SK-N-SH (cell line): Measurements from ENCODE around the gene SELENOH. TPM values are rescaled to one million over a fixed set of nuclear protein-coding genes. Genes with fewer than 3 reads are reported as not detected.
"Not testable (repeated sequence)": the region's sequence is repeated elsewhere in the genome, so short reads cannot be mapped to it uniquely, and the experiment has no call there.

Experiments used
- CTCF ChIA-PET: fragments of 300-600, 350-600 bp; formaldehyde crosslinking; extraction: SDS; loops from one replicate; lab custom pipeline; 2021; lab: Yijun Ruan, JAX
- POLR2A ChIA-PET: fragments of 350-600 bp; sonication (Branson Sonifier 250); formaldehyde crosslinking; extraction: SDS; loops from one replicate; lab custom pipeline; 2020; ENCODE audit warnings: antibody characterized with exemption, inconsistent platforms; lab: Yijun Ruan, JAX
- DNase-seq: peaks from one replicate; pipeline ENCODE4 v3.0.0; 2012
- H2AFZ ChIP-seq: fragments of 200-600 bp; sonication (generic); 2 replicates; pipeline ENCODE4 v1.8.1; 2016; ENCODE audit warnings: antibody characterized with exemption, mild to moderate bottlenecking, low read depth
- H3F3A ChIP-seq: fragments of 200-600 bp; sonication (generic); replicated peaks from 2 replicates; pipeline ENCODE3; 2016; ENCODE audit warnings: antibody characterized with exemption, mild to moderate bottlenecking; ENCODE audit not compliant: insufficient read depth
- H3K27ac ChIP-seq, 2 experiments: fragments of 200-500 bp in 1 of 2; fragments of 200-600 bp in 1 of 2; sonication (Bioruptor generic) in 1 of 2; sonication (generic), shearing (Covaris generic) in 1 of 2; 2 replicates each; pipeline versions ENCODE4 v1.5.1 to v1.6.1; 2014 to 2016; ENCODE audit warnings: low read depth in 2 of 2, inconsistent platforms in 1 of 2, low read length in 1 of 2, mild to moderate bottlenecking in 1 of 2, mixed read lengths in 1 of 2
- H3K27me3 ChIP-seq: fragments of 200-600 bp; sonication (generic), shearing (Covaris generic); 2 replicates; pipeline ENCODE4 v1.6.1; 2016; ENCODE audit warnings: mixed run types; ENCODE audit not compliant: insufficient read depth
- H3K36me3 ChIP-seq, 2 experiments: fragments of 200-500 bp in 1 of 2; fragments of 200-600 bp in 1 of 2; sonication (Bioruptor generic) in 1 of 2; sonication (generic) in 1 of 2; replicated peaks in 1 of 2; 2 replicates each; pipeline versions ENCODE3 to v1.5.1; 2014 to 2016; ENCODE audit warnings: low read length in 1 of 2, mild to moderate bottlenecking in 1 of 2; ENCODE audit not compliant: insufficient read depth in 2 of 2, control insufficient read depth in 1 of 2
- H3K4me1 ChIP-seq, 2 experiments: fragments of 200-500 bp in 1 of 2; fragments of 200-600 bp in 1 of 2; sonication (Bioruptor generic) in 1 of 2; sonication (generic), shearing (Covaris generic) in 1 of 2; 2 replicates each; pipeline versions ENCODE4 v1.5.1 to v1.6.1; 2014 to 2016; ENCODE audit warnings: low read depth in 1 of 2, low read length in 1 of 2, mixed run types in 1 of 2; ENCODE audit not compliant: insufficient read depth in 2 of 2, control insufficient read depth in 1 of 2
- H3K4me2 ChIP-seq: fragments of 200-600 bp; sonication (generic), shearing (Covaris generic); 2 replicates; pipeline ENCODE4 v1.6.1; 2017; ENCODE audit warnings: mixed run types
- H3K4me3 ChIP-seq, 2 experiments: fragments of 200-500 bp in 1 of 2; fragments of 200-600 bp in 1 of 2; sonication (Bioruptor generic) in 1 of 2; sonication (generic), shearing (Covaris generic) in 1 of 2; 2 replicates each; pipeline versions ENCODE4 v1.5.1 to v1.8.1; 2014 to 2016; ENCODE audit warnings: low read depth in 2 of 2, inconsistent platforms in 1 of 2, low read length in 1 of 2, mild to moderate bottlenecking in 1 of 2, mixed read lengths in 1 of 2, moderate library complexity in 1 of 2
- H3K79me2 ChIP-seq: fragments of 200-600 bp; sonication (generic); 2 replicates; pipeline ENCODE4 v1.8.1; 2017; ENCODE audit warnings: mild to moderate bottlenecking; ENCODE audit not compliant: insufficient read depth
- H3K9ac ChIP-seq: fragments of 200-600 bp; sonication (generic); 2 replicates; pipeline ENCODE4 v1.6.1; 2017; ENCODE audit warnings: mixed run types
- H3K9me2 ChIP-seq: fragments of 200-600 bp; sonication (generic); 2 replicates; pipeline ENCODE4 v1.6.1; 2017; ENCODE audit warnings: mixed run types
- H3K9me3 ChIP-seq: fragments of 200-600 bp; sonication (generic); 2 replicates; pipeline ENCODE4 v1.6.1; 2017; ENCODE audit warnings: mixed run types, mild to moderate bottlenecking, moderate library complexity
- H4K20me1 ChIP-seq: fragments of 200-600 bp; sonication (generic); 2 replicates; pipeline ENCODE4 v1.6.1; 2017; ENCODE audit warnings: mild to moderate bottlenecking, mixed run types; ENCODE audit not compliant: insufficient read depth
- EZH2phosphoT487 ChIP-seq: fragments of 200-600 bp; sonication (generic); IDR thresholded peaks from 2 replicates; pipeline ENCODE4 v1.6.1; 2017; ENCODE audit warnings: low read depth, mixed run types, mild to moderate bottlenecking, antibody characterized with exemption, moderate library complexity, borderline replicate concordance
- FOSL2 ChIP-seq: IDR thresholded peaks from 2 replicates; pipeline ENCODE4 v1.4.0; 2012; ENCODE audit warnings: low read depth, mild to moderate bottlenecking, moderate library complexity, borderline replicate concordance
- FOXJ3 ChIP-seq: sonication (generic); formaldehyde crosslinking; IDR thresholded peaks from 2 replicates; pipeline ENCODE4 v1.5.1; 2020; ENCODE audit warnings: mild to moderate bottlenecking, missing genetic modification reagents
- GATA2 ChIP-seq: sonication (generic); formaldehyde crosslinking; IDR thresholded peaks from 2 replicates; pipeline ENCODE4 v1.5.0; 2020; ENCODE audit warnings: mild to moderate bottlenecking, missing genetic modification reagents
- JUND ChIP-seq: IDR thresholded peaks from 2 replicates; pipeline ENCODE4 v1.4.0; 2012
- MAX ChIP-seq: IDR thresholded peaks from 2 replicates; pipeline ENCODE4 v1.4.0; 2012; ENCODE audit warnings: low read depth
- MXI1 ChIP-seq: IDR thresholded peaks from 2 replicates; pipeline ENCODE4 v1.6.1; 2012; ENCODE audit warnings: mild to moderate bottlenecking, low read depth, low read length, improper control_type of control experiment
- NFIC ChIP-seq: IDR thresholded peaks from 2 replicates; pipeline ENCODE4 v1.4.0; 2012; ENCODE audit warnings: borderline replicate concordance
- NRF1 ChIP-seq: IDR thresholded peaks from 2 replicates; pipeline ENCODE4 v1.6.1; 2012; ENCODE audit warnings: low read depth, mild to moderate bottlenecking, low read length
- RCOR1 ChIP-seq: fragments of 150-350 bp; IDR thresholded peaks from 2 replicates; pipeline ENCODE4 v1.6.1; 2017; ENCODE audit warnings: antibody characterized with exemption, low read length
- RFX5 ChIP-seq: IDR thresholded peaks from 2 replicates; pipeline ENCODE4 v1.6.1; 2012; ENCODE audit warnings: mild to moderate bottlenecking, improper control_type of control experiment, low read length
- TCF12 ChIP-seq: IDR thresholded peaks from 2 replicates; pipeline ENCODE4 v1.4.0; 2012
- TEAD4 ChIP-seq: IDR thresholded peaks from 2 replicates; pipeline ENCODE4 v1.4.0; 2012; ENCODE audit warnings: mild to moderate bottlenecking, borderline replicate concordance; ENCODE audit not compliant: insufficient read depth
- YY1 ChIP-seq: IDR thresholded peaks from 2 replicates; pipeline ENCODE4 v1.4.0; 2012; ENCODE audit warnings: low read depth, mild to moderate bottlenecking
- WGBS: methylation state at CpG from one replicate; pipeline ENCODE4 v1.1.6; 2017; ENCODE audit warnings: low lambda C conversion rate; 5-methylcytosine and 5-hydroxymethylcytosine counted together
- polyA plus RNA-seq, 3 experiments: library from polyadenylated mRNA; depleted of rRNA; stranded (reverse); fragments of >200 nt; gene quantifications; 2 replicates each; pipeline ENCODE4 v1.2.3, GENCODE V29; 2012
- TF ChIP-seq, protein P1 (sequence below): IDR thresholded peaks from 2 replicates; pipeline ENCODE4 v1.4.0; 2012; ENCODE audit warnings: low read depth, borderline replicate concordance
- TF ChIP-seq, protein P2 (sequence below): IDR thresholded peaks from 2 replicates; pipeline ENCODE4 v1.4.0; 2012; ENCODE audit warnings: low read depth, borderline replicate concordance

Gene SELENOH
- polyA plus RNA-seq, 1 of the 3 experiments (the other 2 are of a cell fraction): 333 TPM

- Histone ChIP-seq H3K4me1 (peaks cover 14 to 20% of the 10 kb centered on the region in 2 experiments; a peak in 3 of 4 replicates), H3K27ac (no peak overlapping the region), H3K9me3 (no peaks in the 10 kb centered on the region), H3F3A (no peaks in the 10 kb centered on the region), H2AFZ (no peak overlapping the region), H3K79me2 (peaks cover 82% of the 10 kb centered on the region), H3K9ac (peak overlapping the region; percentile 89; the same call in 1 of the 2 replicates), H3K4me2 (peak overlapping the region; percentile 84), H3K36me3 (peaks cover 0 to 7% of the 10 kb centered on the region in 2 experiments), H4K20me1 (no peaks in the 10 kb centered on the region), H3K9me2 (no peaks in the 10 kb centered on the region), H3K27me3 (no peaks in the 10 kb centered on the region), H3K4me3 (peak overlapping the region; percentile 94 to 98)
- WGBS: 90% methylated on average over 2 of the region's 2 CpGs
- ChIA-PET CTCF (interaction anchor here (1.0 to 2.0 kb wide), 3 partner anchors 23 to 146 kb away, joined by 3 to 6 read pairs (median 5); partner anchors contain the start of gene UBE2L6), POLR2A (no interaction called here)
- no peak for TF ChIP-seq TCF12
- TF ChIP-seq JUND: no peak
- DNase-seq: no peak
Observed at GRCh38 chr11:57713835-57714234, 27.5 kb upstream of the SELENOH start.

GRCh38 chr11:57716726-57717125 is 24.6 kb upstream of the SELENOH start:
- H3K4me3 ChIP-seq, H2AFZ ChIP-seq, H3F3A ChIP-seq, H3K27me3 ChIP-seq, H3K9me3 ChIP-seq, DNase-seq, H3K9ac ChIP-seq, H4K20me1 ChIP-seq, H3K9me2 ChIP-seq, H3K4me2 ChIP-seq, POLR2A ChIA-PET, H3K27ac ChIP-seq, H3K4me1 ChIP-seq, CTCF ChIA-PET: not testable (repeated sequence)
- Histone ChIP-seq H3K79me2 (peaks cover 82% of the 10 kb centered on the region), H3K36me3 (peaks cover 0 to 14% of the 10 kb centered on the region in 2 experiments)
- WGBS: no CpG with 5 or more reads among the region's 34 CpGs

GRCh38 chr11:57727185-57727584 is 14.1 kb upstream of the SELENOH start:
- no peak overlapping the region for H3K9ac ChIP-seq
- no peak overlapping the region for H3K4me3 ChIP-seq
- peaks cover 13% of the 10 kb centered on the region; the same call in 1 of the 2 replicates for H4K20me1 ChIP-seq
- H3K4me1 ChIP-seq: no peaks in the 10 kb centered on the region
- H3K27ac ChIP-seq: no peak overlapping the region
- no peak overlapping the region for H3K4me2 ChIP-seq
- H3F3A ChIP-seq: peaks cover 6% of the 10 kb centered on the region
- peaks cover 5 to 17% of the 10 kb centered on the region in 2 experiments for H3K36me3 ChIP-seq
- CTCF ChIA-PET: interaction anchor here (0.7 to 1.5 kb wide), 2 partner anchors 17 to 74 kb away, joined by 3 to 5 read pairs; no protein-coding TSS in a partner anchor
- 71% methylated on average over 2 of the region's 2 CpGs for WGBS
- peaks cover 95% of the 10 kb centered on the region for H3K79me2 ChIP-seq
- H3K9me3 ChIP-seq: no peaks in the 10 kb centered on the region
- DNase-seq: no peak
- POLR2A ChIA-PET: no interaction called here
- H2AFZ ChIP-seq: no peak overlapping the region
- no peak for TF ChIP-seq FOSL2
- no peak for TF ChIP-seq TEAD4
- TF ChIP-seq RCOR1: no peak
- no peak for TF ChIP-seq NRF1
- no peak for TF ChIP-seq GATA2 (CRISPR knock-in tag)
- TF ChIP-seq YY1: no peak
- TF ChIP-seq, protein P1, sequence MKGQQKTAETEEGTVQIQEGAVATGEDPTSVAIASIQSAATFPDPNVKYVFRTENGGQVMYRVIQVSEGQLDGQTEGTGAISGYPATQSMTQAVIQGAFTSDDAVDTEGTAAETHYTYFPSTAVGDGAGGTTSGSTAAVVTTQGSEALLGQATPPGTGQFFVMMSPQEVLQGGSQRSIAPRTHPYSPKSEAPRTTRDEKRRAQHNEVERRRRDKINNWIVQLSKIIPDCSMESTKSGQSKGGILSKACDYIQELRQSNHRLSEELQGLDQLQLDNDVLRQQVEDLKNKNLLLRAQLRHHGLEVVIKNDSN: no peak
- no peak for TF ChIP-seq NFIC
- no peak for TF ChIP-seq MAX
- TF ChIP-seq RFX5: no peak
- TF ChIP-seq MXI1: no peak
- TF ChIP-seq EZH2phosphoT487: no peak
- no peak for TF ChIP-seq FOXJ3 (CRISPR knock-in tag)
- TF ChIP-seq, protein P2, sequence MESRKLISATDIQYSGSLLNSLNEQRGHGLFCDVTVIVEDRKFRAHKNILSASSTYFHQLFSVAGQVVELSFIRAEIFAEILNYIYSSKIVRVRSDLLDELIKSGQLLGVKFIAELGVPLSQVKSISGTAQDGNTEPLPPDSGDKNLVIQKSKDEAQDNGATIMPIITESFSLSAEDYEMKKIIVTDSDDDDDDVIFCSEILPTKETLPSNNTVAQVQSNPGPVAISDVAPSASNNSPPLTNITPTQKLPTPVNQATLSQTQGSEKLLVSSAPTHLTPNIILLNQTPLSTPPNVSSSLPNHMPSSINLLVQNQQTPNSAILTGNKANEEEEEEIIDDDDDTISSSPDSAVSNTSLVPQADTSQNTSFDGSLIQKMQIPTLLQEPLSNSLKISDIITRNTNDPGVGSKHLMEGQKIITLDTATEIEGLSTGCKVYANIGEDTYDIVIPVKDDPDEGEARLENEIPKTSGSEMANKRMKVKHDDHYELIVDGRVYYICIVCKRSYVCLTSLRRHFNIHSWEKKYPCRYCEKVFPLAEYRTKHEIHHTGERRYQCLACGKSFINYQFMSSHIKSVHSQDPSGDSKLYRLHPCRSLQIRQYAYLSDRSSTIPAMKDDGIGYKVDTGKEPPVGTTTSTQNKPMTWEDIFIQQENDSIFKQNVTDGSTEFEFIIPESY: no peak
- TF ChIP-seq TCF12: no peak
- H3K27me3 ChIP-seq: no peaks in the 10 kb centered on the region
- H3K9me2 ChIP-seq: no peaks in the 10 kb centered on the region
